Pons (tissue), 1 donor: ENCODE measurements around the gene MYL12A.

Experiments used
- DNase-seq: peaks from one replicate; pipeline ENCODE4 v3.0.0-alpha.2; 2016; ENCODE audit warnings: low spot score

Gene MYL12A

DNA sequence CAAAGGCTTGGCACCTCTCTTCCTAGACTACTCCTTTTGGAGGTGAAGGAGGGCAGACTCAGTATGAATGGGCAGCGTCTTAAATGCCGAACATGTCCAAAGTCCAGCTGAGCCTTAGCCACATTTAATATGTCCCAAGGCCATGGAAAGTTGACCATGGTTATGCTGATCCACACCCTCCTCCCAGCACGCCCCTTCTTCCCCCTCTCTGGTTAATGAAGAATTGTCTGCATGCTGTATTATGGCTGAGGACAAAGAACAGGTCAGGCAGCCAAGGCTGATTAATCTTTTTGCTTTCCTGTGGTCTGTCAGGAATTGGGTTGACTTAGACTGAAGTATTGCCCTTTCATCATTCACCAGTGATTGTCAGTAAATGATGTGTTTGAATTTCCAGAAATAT lies 22.0 kb upstream of the MYL12A start:
- no peak for DNase-seq

DNA sequence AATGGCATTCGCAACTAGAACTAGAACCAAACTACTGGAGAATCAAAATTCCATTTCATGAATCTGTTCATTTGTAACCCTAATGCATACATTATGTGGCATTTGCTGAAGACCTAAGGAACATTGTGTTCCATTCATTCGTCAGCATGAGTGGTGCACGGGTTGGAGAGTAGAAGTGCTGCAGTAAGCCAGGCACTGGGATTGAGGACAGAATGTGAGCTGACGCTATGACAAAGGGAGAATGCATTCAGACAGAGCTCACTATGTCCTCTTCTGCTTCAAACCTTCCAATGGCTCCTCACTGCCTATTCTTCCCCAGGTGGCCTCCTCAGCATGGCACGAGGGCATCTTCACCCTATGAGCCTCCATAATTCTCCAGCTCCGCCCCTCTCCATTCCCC lies 21.6 kb upstream of the MYL12A start:
- DNase-seq, result no peak

GRCh38 chr18:3230401-3231334 lies 16.9 kb upstream of the MYL12A start:
- DNase-seq, result no peak

DNA sequence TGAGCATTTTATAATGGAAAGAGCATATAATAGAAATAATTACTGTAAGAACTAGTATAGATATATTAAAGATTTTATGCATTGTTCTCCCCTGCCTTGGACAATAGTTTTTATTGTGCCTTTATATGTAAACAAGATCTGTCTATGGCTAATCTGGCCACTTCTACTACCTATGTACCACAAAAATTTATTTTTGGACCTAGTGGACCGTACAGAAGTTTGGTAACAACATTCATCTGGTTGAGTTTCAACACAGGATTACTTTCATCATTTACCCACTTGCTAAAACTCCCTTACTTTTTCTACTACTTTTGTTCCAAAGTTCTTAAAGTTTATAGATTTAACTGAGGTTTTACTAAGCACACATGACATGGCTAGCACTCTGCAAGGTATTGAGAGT lies 14.6 kb upstream of the MYL12A start:
- DNase-seq, result no peak

DNA sequence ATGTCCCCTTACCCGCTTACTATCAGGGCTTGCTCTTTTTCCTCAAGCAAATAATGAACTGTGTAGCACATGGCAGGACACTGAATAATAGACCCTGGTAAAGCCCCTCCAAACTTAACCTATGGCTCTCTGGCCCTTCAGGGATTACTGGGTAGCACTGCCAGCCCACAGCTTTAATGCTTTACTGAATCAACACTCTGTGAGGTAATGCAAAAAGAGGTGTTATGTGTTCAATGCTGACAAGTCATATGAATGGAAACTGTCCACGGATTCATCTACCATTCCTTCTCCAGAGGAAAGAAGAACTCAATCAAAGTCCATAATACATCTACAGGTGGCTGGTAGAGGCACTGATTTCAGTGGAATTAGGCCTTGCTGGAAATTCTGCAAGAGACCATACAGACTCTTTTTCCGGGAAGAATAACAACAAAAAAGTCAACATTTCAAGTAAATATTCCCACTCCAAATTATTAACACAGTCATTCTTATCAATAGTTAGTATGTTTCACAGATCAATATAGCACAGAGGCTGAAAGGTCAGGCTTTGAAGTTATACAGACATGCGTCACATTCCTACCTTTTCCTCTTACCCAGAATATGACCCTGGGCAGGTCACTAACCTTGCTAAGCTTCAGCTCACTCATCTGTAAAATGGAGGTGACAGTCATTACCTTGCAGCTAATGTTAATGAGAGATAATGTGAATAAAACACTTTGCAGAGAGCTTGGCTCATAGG lies 14.0 kb upstream of the MYL12A start:
- no peak for DNase-seq

- no peak for DNase-seq
Observed at GRCh38 chr18:3234457-3234856, 13.1 kb upstream of the MYL12A start.

GRCh38 chr18:3235846-3236245 lies 11.8 kb upstream of the MYL12A start:
- DNase-seq, result no peak

DNA sequence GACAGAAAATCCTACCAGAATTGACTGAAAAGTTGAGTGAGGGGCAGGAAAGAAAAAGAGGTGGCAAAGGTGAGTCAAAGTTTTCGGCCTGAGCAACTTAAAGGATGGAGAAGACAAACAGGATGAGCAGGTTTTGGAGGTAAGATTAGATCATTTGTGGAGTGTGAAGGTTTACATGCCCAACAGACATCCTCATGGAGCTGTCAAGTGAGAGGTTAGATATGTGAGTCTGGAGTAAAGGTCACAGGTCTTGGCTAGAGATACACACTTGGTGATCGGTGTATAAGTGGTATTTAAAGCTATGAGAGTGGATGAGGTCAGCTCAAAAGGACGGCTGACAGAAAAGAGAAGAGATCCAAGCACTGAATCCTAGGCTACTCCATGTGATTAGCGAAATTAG lies 11.1 kb upstream of the MYL12A start:
- no peak for DNase-seq

DNA sequence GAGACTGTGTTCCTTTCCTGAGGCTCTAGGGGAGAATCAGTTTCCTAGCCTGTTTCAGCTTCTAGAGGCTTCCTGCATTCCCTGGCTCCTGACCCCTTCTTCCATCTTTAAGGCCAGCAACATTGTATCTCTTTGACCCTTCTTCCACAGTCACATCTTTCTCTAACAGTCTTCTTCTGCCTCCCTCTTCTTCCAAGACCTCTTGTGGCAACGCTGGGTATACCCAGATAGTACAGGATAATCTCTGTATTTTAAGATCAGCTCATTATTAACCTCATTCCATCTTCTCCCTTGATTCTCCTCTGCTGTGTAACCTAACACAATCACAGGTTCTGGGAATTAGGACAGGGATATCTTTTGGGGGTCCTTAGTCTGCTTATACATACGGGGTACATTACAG lies 8.9 kb upstream of the MYL12A start:
- DNase-seq, result no peak

DNA sequence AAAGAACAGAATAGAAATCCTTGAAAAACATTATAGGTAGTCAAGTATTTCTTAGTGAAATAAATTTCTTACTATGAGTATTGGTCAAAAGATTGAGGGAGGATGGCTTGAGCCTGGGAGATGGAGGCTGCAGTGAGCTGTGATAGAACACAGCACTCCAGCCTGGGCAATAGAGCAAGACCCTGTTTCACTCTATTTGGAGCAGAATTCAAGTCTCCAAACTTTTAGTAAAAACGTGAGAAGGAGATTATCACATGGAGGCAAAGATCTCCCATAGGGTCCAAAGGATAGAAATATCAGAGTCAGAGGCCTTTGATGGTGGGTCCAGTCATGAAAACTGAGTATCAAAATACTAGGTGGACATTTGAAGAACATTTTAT lies 2.4 kb upstream of the MYL12A start:
- DNase-seq, result no peak

GRCh38 chr18:3245853-3246634 lies 1.6 kb upstream of the MYL12A start:
- peak; percentile 91 for DNase-seq

DNA sequence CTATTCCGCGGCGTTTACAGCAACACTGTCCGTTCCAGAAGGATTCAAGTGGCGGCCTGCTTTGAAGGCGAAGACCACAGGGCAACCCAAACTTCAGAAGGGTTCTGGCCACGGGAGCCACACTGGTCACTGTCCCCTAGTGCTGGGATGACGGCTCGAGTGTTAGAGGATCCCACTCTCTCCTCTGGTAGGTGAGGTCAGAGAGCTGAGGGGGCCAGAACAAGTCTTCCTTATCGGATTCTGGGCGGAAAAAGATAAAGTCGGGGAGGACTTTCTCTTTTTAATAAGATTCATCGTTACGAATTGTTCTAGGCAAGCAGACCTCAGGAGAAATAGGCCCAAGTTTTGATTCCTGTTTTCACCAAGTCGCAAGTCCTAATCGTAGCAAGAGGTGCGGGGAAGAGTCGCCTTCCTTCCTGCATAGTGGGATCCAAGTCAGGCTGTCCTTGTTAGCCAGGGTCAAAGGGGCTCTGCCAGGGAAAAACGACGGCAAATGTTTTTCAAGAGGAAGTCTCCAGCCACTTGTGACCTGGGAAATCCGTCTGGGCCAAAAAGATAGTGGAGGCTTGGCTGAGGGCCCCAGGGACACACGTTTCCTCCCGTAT lies 864 bp upstream of the MYL12A start:
- no peak for DNase-seq

DNA sequence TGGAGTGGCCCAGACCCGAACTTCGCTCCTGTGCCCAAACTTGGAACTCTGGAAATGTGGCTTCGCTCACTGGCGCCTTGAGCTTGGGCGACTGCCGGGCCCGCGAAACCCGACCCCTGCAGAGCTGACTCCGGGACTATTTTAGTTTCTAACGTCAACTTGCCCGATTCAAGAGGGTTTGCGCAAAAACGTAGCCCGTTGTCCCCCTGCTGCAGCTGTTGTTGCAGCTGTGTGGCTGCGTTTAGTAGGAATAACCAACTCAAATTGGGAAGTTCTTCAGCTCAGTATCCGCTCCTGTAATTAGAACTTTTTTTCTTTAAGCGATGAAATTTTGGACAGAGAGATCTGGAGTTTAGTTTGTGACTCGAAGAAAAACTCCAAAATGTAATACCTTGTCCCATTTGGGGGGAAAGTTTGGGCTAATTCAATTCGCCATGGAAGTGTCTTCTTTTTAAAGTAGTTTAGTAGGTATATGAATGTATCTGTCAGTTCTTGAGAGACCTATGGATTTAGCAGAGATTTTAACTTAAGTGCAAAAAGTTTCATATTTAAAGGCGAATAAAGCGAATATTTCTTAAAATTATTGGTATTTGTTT lies 559 bp downstream of the MYL12A start:
- DNase-seq, result peak; percentile 38

DNA sequence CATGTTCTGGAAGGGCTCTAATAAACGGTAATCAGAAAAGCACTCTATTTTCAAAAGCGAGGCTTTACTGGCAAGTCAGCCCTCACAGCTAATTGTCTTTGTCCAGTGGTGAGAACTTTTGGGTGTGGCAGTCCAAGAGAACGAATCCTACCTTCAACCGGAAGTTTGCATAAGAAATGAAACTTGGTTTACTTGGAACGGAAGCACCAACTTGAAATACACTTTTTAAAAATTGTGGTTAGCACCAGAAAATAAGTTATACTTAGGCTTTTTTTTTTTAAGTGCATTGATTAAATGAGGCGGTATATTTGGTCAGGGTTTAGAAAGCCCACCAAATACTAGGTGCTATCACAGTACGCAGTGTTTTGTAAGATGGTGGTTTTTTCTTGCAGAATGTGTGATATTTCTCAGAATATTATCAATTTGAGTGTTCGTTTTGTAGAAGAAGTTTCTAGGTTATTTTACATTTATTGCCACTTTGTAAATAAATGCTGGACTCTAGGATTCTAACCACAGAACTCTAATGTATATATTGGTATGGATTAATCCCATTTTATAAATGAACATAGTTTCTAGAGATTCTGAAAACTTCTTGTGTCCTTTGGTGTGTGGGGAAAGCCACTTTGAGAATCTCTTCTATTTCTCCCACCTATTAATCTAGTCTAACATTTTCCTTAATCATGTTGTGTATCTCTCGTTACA lies 1.2 kb downstream of the MYL12A start:
- peak; percentile 32 for DNase-seq

DNA sequence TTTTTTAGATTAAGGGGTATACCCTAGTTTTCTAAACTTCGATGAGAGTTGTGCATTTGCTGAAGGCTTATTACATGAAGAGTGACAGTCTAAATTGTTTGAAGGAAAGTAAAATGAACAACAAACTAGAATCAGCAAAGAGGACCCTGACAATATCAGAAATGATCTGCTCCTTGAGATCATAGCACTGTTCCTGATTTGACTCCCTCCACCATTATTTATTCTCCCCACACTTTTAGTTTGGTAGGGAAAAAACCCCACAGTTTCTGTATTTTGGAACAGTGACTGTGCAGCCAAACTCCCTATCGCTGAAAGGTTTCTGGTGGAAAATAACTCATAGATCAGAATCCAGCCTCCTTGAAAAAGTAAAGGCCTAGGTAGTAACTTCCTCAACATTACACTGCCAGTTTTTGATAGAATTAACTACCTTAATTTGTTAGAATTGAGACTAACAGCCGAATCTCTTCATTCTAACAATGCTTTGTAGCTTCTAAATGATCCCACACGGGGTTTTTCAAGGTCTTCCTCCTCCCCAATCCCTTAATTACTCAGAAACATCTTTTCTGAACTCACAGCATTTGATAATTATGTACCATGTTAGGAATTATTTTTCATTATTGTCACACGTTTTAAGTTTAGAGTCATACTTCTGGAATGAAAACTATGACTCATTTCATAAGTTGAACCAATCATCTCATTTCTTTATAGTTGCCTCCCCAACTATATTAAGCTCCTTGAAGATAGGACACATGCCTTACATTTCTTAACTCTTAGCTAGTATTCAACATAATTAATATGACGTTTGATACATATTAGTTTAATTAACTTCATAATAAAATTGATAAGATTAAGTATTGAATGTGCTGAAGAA lies 2.9 kb downstream of the MYL12A start:
- no peak for DNase-seq

- DNase-seq, result no peak
Observed at GRCh38 chr18:3251249-3251962, 3.8 kb downstream of the MYL12A start.

DNA sequence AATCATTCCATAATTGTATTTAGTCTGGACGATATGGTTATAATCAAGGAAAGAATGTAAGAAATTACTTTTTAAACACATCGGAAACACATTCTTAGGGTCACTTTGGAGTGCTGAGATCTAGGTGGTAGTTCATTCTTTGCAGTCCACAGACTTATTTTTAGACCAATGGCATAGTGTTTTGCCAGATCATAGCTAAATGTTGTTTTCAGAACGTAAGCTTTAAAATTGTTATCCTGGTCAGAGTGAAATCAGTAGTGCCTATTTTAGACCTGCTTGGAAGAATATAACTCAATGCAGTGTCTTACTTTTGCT lies 4.3 kb downstream of the MYL12A start:
- DNase-seq, result no peak

- DNase-seq, result no peak
Observed at GRCh38 chr18:3252843-3253242, 5.2 kb downstream of the MYL12A start.

DNA sequence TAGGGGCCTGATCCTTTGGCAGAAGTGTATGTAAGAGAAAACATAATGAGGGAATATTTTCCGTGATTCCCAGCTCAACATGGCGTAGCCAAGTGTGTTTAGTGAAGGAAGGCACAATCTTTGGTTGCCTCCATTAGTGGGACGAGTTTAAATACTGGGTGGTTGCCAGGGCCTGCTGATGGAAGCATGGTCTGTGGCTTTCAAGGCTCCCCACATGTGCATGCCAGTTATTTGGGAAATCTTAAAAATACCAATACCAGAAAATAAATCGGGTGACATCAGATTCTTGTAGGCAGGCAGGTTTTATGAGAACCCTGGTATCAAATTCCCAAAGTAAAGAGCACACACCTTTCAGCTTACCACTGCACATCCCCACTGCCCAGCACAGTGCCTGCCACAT lies 7.1 kb downstream of the MYL12A start:
- no peak for DNase-seq
